ENCODE measurements around the gene TUBA1A. TPM values are rescaled to one million over a fixed set of nuclear protein-coding genes. Genes with fewer than 3 reads are reported as not detected.
"Not testable (repeated sequence)": the region's sequence is repeated elsewhere in the genome, so short reads cannot be mapped to it uniquely, and the experiment has no call there.

The TUBA1A gene
- total and polyA plus RNA-seq, 3 donors from 2014 or later = 156 to 282 (median 269) TPM

- WGBS, 2 donors = 14 to 19% methylated on average over 4 of the region's 4 CpGs
- H3K27me3 ChIP-seq = no peaks in the 10 kb centered on the region
- H3K36me3 ChIP-seq (ENCODE audit: low read depth, missing control alignments) = no peaks in the 10 kb centered on the region
- H3K4me3 ChIP-seq = no peak overlapping the region
- peaks cover 20% of the 10 kb centered on the region for H3K4me1 ChIP-seq
- no peaks in the 10 kb centered on the region for H3K9me3 ChIP-seq
- DNase-seq = no peak
- peak overlapping the region in 1 of 2 donors; percentile 68 for H3K27ac ChIP-seq
- TF ChIP-seq POLR2A (IDR thresholded peaks at IDR 0.05) = no peak
- TF ChIP-seq CTCF (IDR thresholded peaks at IDR 0.05) = no peak
- intact Hi-C loops (cut with DNase I; ENCODE audit: low total_unique reads) = no loop called here
These were observed 12.2 kb upstream of the TUBA1A start for GRCh38 chr12:49200919-49201594.

DNA sequence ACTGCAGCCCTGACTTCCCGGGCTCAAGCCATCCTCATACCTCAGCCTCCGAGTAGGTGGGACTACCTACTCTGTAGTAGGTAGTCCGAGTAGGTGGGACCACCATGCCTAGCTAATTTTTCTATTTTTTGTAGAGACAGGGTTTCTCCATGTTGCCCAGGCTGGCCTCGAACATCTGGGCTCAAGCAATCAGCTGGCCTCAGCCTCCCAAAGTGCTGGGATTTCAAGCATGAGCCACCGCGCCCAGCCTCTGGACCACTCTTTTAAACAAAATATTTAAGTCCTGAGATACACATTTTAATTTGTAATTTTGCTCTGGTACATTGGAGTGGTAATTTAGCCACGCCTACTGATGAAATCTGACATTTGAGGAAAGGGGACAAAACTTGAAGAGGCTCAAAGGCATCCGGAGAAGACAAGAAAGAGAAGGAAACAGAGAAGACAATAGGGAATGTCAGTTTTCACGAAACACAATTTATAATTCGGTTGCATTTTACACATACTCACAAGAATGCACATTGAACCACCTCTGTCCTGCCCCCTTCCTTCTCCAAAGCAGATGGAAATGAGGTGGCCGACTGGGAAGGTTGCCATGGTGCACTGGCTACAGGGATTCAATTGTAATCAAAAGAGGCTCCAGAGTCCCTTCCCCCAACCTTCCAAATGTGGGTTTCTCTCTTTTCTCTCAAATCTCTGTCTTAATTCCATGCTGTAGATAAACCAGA is 9.7 kb upstream of the TUBA1A start:
- no peaks in the 10 kb centered on the region for H3K36me3 ChIP-seq (ENCODE audit: low read depth, missing control alignments)
- intact Hi-C loops (cut with DNase I; ENCODE audit: low total_unique reads) = no loop called here
- no peak overlapping the region for H3K4me3 ChIP-seq
- 77 to 80% methylated on average over 11 of the region's 11 CpGs for WGBS, 2 donors
- no peaks in the 10 kb centered on the region for H3K27me3 ChIP-seq
- no peak for DNase-seq
- no peak for TF ChIP-seq POLR2A (IDR thresholded peaks at IDR 0.05)
- TF ChIP-seq CTCF (IDR thresholded peaks at IDR 0.05) = no peak
- H3K4me1 ChIP-seq = peaks cover 20% of the 10 kb centered on the region
- H3K27ac ChIP-seq = no peak overlapping the region
- no peaks in the 10 kb centered on the region for H3K9me3 ChIP-seq

GRCh38 chr12:49197256-49197655 is 8.4 kb upstream of the TUBA1A start:
- WGBS, 2 donors = 88 to 89% methylated on average over 5 of the region's 5 CpGs
- H3K36me3 ChIP-seq (ENCODE audit: low read depth, missing control alignments) = no peaks in the 10 kb centered on the region
- DNase-seq = no peak
- peaks cover 19% of the 10 kb centered on the region for H3K4me1 ChIP-seq
- H3K27ac ChIP-seq = no peak overlapping the region
- H3K4me3 ChIP-seq = no peak overlapping the region
- TF ChIP-seq CTCF (IDR thresholded peaks at IDR 0.05) = no peak
- no peak for TF ChIP-seq POLR2A (IDR thresholded peaks at IDR 0.05)
- H3K9me3 ChIP-seq = no peaks in the 10 kb centered on the region
- intact Hi-C loops (cut with DNase I; ENCODE audit: low total_unique reads) = no loop called here
- no peaks in the 10 kb centered on the region for H3K27me3 ChIP-seq

- WGBS, 2 donors = 72 to 85% methylated on average over 3 of the region's 3 CpGs
- no peaks in the 10 kb centered on the region for H3K9me3 ChIP-seq
- peaks cover 4% of the 10 kb centered on the region for H3K4me1 ChIP-seq
- H3K27me3 ChIP-seq = no peaks in the 10 kb centered on the region
- no peak for TF ChIP-seq POLR2A (IDR thresholded peaks at IDR 0.05)
- no peak for TF ChIP-seq CTCF (IDR thresholded peaks at IDR 0.05)
- no peaks in the 10 kb centered on the region for H3K36me3 ChIP-seq (ENCODE audit: low read depth, missing control alignments)
- no peak for DNase-seq
- intact Hi-C loops (cut with DNase I; ENCODE audit: low total_unique reads) = no loop called here
- H3K27ac ChIP-seq = no peak overlapping the region
- no peak overlapping the region for H3K4me3 ChIP-seq
These were observed 6.9 kb upstream of the TUBA1A start for GRCh38 chr12:49195736-49196135.

DNA sequence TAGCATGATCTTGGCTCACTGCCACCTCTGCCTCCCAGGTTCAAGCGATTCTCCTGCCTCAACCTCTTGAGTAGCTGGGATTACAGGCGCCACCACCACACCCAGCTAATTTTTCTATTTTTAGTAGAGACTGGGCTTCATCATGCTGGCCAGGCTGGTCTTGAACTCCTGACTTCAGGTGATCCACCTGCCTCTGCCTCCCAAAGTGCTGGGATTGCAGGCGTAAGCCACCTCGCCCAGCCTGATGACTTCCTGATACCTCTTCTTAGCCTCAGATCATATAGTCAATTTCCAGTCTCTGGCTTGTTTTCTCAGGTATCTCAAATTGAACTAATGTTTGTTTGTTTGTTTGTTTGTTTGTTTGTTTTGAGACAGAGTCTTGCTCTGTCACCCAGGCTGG is 4.9 kb upstream of the TUBA1A start:
- H3K27ac ChIP-seq; intact Hi-C loops (cut with DNase I; ENCODE audit: low total_unique reads); H3K4me3 ChIP-seq; DNase-seq; H3K36me3 ChIP-seq (ENCODE audit: low read depth, missing control alignments); H3K4me1 ChIP-seq; H3K9me3 ChIP-seq; H3K27me3 ChIP-seq: not testable (repeated sequence)
- WGBS, 2 donors = 92 to 100% methylated on average over 4 of the region's 4 CpGs

DNA sequence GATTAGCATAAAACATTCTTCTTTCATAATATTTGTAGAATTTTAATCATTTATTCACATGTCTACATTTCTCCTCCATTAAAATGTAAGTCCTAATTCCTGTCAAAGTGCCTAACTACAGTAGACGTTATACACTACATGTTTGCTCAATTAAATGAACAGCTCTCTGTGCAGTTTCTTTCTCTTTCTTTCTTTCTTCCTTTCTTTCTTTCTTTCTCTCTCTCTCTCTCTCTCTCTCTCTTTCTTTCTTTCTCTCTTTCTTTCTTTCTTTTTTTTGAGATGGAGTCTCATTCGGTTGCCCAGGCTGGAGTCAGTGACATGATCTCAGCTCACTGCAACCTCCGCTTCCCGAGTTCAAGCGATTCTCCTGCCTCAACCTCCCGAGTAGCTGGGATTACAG is 2.6 kb upstream of the TUBA1A start:
- H3K9me3 ChIP-seq; H3K36me3 ChIP-seq (ENCODE audit: low read depth, missing control alignments); intact Hi-C loops (cut with DNase I; ENCODE audit: low total_unique reads); H3K27me3 ChIP-seq; H3K4me1 ChIP-seq; H3K4me3 ChIP-seq; H3K27ac ChIP-seq; DNase-seq: not testable (repeated sequence)
- 85 to 97% methylated on average over 6 of the region's 6 CpGs for WGBS, 2 donors
